ENCODE results near the gene NUB1. TPM values are rescaled to one million over a fixed set of nuclear protein-coding genes. Genes with fewer than 3 reads are reported as not detected.

NUB1 gene
- total RNA-seq, 1 donor = 50.7 TPM

DNA sequence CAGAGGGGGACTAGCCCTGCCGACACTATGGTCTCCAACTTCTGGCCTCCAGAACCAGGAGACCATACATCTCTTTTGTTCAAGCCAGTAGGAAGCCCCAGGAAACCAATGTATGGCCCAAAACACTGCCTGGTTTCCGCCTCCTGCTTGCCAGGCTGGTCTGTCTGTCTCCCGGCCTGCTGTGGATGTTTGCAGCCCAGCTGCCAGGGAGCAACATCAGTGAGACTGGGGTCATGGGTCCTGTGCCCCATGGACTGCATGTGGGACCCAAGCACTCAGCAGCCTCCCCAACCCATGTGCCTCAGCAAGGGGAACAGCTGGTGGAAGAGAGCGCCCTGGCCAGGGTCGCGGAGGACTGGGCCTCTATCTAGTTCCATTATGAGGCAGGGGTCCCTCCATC is 33.4 kb upstream of the NUB1 start:
- H3K4me3 ChIP-seq (ENCODE audit: insufficient read depth, low read length) = no peak overlapping the region
- H2AFZ ChIP-seq (ENCODE audit: low read length) = no peak overlapping the region
- H3K27me3 ChIP-seq (ENCODE audit: insufficient read depth, low read length) = peaks cover 11% of the 10 kb centered on the region
- no peaks in the 10 kb centered on the region for H3K79me2 ChIP-seq (ENCODE audit: insufficient read depth, low read length)
- H3K4me2 ChIP-seq (ENCODE audit: insufficient read depth, low read length) = no peak overlapping the region
- no peaks in the 10 kb centered on the region for H3K9me3 ChIP-seq (ENCODE audit: low read depth, low read length)
- H3K36me3 ChIP-seq (ENCODE audit: insufficient read depth, low read length) = no peaks in the 10 kb centered on the region
- peaks cover 12% of the 10 kb centered on the region for H3K4me1 ChIP-seq (ENCODE audit: insufficient read depth, low read length)
- no peak for DNase-seq (ENCODE audit: insufficient read length, low spot score, missing footprints)
- no peaks in the 10 kb centered on the region for H4K20me1 ChIP-seq (ENCODE audit: insufficient read depth, low read length)
- no peak overlapping the region for H3K27ac ChIP-seq (ENCODE audit: low read depth, low read length)
- TF ChIP-seq, protein P1, sequence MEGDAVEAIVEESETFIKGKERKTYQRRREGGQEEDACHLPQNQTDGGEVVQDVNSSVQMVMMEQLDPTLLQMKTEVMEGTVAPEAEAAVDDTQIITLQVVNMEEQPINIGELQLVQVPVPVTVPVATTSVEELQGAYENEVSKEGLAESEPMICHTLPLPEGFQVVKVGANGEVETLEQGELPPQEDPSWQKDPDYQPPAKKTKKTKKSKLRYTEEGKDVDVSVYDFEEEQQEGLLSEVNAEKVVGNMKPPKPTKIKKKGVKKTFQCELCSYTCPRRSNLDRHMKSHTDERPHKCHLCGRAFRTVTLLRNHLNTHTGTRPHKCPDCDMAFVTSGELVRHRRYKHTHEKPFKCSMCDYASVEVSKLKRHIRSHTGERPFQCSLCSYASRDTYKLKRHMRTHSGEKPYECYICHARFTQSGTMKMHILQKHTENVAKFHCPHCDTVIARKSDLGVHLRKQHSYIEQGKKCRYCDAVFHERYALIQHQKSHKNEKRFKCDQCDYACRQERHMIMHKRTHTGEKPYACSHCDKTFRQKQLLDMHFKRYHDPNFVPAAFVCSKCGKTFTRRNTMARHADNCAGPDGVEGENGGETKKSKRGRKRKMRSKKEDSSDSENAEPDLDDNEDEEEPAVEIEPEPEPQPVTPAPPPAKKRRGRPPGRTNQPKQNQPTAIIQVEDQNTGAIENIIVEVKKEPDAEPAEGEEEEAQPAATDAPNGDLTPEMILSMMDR (IDR thresholded peaks at IDR 0.05; ENCODE audit: extremely low read depth, low read depth, low read length) = no peak

DNA sequence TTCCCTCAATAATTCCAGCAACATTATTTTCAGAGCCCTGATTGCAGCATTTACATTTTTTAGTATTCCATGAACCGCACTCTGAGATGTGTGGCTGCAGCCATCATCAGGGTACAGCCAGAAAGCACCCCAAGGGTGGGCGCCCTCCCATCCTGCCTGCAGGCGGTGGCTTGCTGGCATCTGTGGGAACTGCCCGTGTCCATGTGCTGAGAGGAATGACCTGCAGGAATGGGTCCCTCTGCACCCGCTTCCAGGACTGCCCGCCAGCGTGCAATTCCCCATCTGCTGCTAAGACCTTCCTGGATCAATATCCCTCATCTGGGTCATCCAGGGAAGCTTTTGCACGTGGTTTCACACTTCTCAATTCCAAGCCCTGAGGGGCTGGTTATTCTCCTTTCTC is 32.8 kb upstream of the NUB1 start:
- no peaks in the 10 kb centered on the region for H3K9me3 ChIP-seq (ENCODE audit: low read depth, low read length)

DNA sequence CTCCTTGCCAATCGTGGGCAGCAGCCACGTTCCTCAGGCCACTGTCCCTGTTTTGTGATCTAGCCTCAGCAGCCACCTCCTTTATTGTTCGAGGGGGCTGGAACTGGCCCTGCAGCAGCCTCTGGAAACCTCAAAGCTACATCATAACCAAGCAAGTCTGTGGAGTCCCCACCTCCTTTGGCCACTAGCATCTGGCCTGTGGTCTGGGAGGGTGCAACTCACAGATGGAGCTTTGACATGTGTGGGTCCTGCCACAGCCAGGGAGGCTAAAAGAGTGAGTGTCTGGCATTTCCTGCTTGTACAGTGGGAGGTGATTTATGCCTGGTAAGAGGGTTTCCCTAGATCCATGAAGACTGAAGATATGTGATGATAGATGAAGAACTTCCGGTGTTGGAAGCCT is 32.3 kb upstream of the NUB1 start:
- peak overlapping the region; percentile 32 for H3K4me2 ChIP-seq (ENCODE audit: insufficient read depth, low read length)
- no peaks in the 10 kb centered on the region for H3K9me3 ChIP-seq (ENCODE audit: low read depth, low read length)
- TF ChIP-seq, protein P1 (IDR thresholded peaks at IDR 0.05; ENCODE audit: extremely low read depth, low read depth, low read length) = no peak

More for the DNA sequence above, 32.8 kb upstream of the NUB1 start:
- Histone ChIP-seq H3K4me3 (ENCODE audit: insufficient read depth, low read length) (no peak overlapping the region), H3K4me2 (ENCODE audit: insufficient read depth, low read length) (no peak overlapping the region), H3K27ac (ENCODE audit: low read depth, low read length) (no peak overlapping the region), H3K4me1 (ENCODE audit: insufficient read depth, low read length) (peaks cover 13% of the 10 kb centered on the region), H3K36me3 (ENCODE audit: insufficient read depth, low read length) (no peaks in the 10 kb centered on the region), H3K79me2 (ENCODE audit: insufficient read depth, low read length) (no peaks in the 10 kb centered on the region), H2AFZ (ENCODE audit: low read length) (no peak overlapping the region), H3K27me3 (ENCODE audit: insufficient read depth, low read length) (peaks cover 9% of the 10 kb centered on the region), H4K20me1 (ENCODE audit: insufficient read depth, low read length) (no peaks in the 10 kb centered on the region)
- TF ChIP-seq, protein P1 (IDR thresholded peaks at IDR 0.05; ENCODE audit: extremely low read depth, low read depth, low read length) = no peak
- no peak for DNase-seq (ENCODE audit: insufficient read length, low spot score, missing footprints)

DNA sequence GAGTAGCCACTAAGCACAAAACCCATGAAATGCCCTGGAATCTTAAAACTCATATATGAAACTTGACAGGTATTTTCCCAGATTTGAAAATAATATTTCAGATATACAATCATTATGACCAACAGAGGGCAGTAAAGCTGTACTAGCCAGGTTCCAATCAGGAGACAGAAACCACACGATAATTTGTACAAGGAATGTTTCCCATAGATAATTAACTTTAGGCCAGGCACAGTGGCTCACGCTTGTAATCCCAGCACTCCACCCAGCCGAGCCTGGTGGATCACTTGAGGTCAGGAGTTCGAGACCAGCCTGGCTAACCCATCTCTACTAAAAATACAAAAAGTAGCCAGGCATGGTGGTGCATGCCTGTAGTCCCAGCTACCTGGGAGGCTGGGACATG is 31.0 kb upstream of the NUB1 start:
- no peak overlapping the region for H2AFZ ChIP-seq (ENCODE audit: low read length)
- TF ChIP-seq, protein P1 (IDR thresholded peaks at IDR 0.05; ENCODE audit: extremely low read depth, low read depth, low read length) = peak; percentile 50
- no peak overlapping the region for H3K27ac ChIP-seq (ENCODE audit: low read depth, low read length)
- no peak overlapping the region for H3K4me2 ChIP-seq (ENCODE audit: insufficient read depth, low read length)
- peaks cover 21% of the 10 kb centered on the region for H3K4me1 ChIP-seq (ENCODE audit: insufficient read depth, low read length)
- DNase-seq (ENCODE audit: insufficient read length, low spot score, missing footprints) = no peak
- H3K4me3 ChIP-seq (ENCODE audit: insufficient read depth, low read length) = no peak overlapping the region
- H3K36me3 ChIP-seq (ENCODE audit: insufficient read depth, low read length) = no peaks in the 10 kb centered on the region
- no peaks in the 10 kb centered on the region for H3K79me2 ChIP-seq (ENCODE audit: insufficient read depth, low read length)
- H4K20me1 ChIP-seq (ENCODE audit: insufficient read depth, low read length) = no peaks in the 10 kb centered on the region
- no peaks in the 10 kb centered on the region for H3K9me3 ChIP-seq (ENCODE audit: low read depth, low read length)
- peaks cover 5% of the 10 kb centered on the region for H3K27me3 ChIP-seq (ENCODE audit: insufficient read depth, low read length)

More for the DNA sequence above, 32.3 kb upstream of the NUB1 start:
- peak overlapping the region; percentile 73 for H2AFZ ChIP-seq (ENCODE audit: low read length)
- H3K36me3 ChIP-seq (ENCODE audit: insufficient read depth, low read length) = no peaks in the 10 kb centered on the region
- H3K4me3 ChIP-seq (ENCODE audit: insufficient read depth, low read length) = no peak overlapping the region
- H3K79me2 ChIP-seq (ENCODE audit: insufficient read depth, low read length) = no peaks in the 10 kb centered on the region
- peaks cover 18% of the 10 kb centered on the region for H3K4me1 ChIP-seq (ENCODE audit: insufficient read depth, low read length)
- no peaks in the 10 kb centered on the region for H4K20me1 ChIP-seq (ENCODE audit: insufficient read depth, low read length)
- peak; percentile 92 for DNase-seq (ENCODE audit: insufficient read length, low spot score, missing footprints)
- H3K27ac ChIP-seq (ENCODE audit: low read depth, low read length) = no peak overlapping the region
- peaks cover 9% of the 10 kb centered on the region for H3K27me3 ChIP-seq (ENCODE audit: insufficient read depth, low read length)
